IMR-90 (cell line): ENCODE data around the gene SYNGR3. TPM values are rescaled to one million over a fixed set of nuclear protein-coding genes. Genes with fewer than 3 reads are reported as not detected.
"Not testable (repeated sequence)": the region's sequence is repeated elsewhere in the genome, so short reads cannot be mapped to it uniquely, and the experiment has no call there.

Source experiments
- ATAC-seq: fragments of 200-7000 bp; cut with Tn5 transposase; 2 replicates; pipeline ENCODE4 v1.9.1; 2020; ENCODE audit warnings: low read depth, mild to moderate bottlenecking, moderate library complexity
- BruUV-seq: library from RNA; stranded (reverse); fragments of 400-500 nt; replicated peaks from 2 replicates; lab custom pipeline; 2021; lab: Mats Ljungman, UMichigan
- CTCF ChIA-PET: fragments of 300-600 bp; formaldehyde crosslinking; extraction: SDS; loops from one replicate; lab custom pipeline; 2021; ENCODE audit warnings: antibody characterized with exemption; lab: Yijun Ruan, JAX
- POLR2A ChIA-PET: fragments of 300-600 bp; sonication (Branson Sonifier 250); formaldehyde crosslinking; loops from one replicate; lab custom pipeline; 2022; ENCODE audit warnings: antibody characterized with exemption; ENCODE audit not compliant: unreplicated experiment; lab: Charles Lee
- DNase-seq: peaks from one replicate; pipeline ENCODE4 v3.0.0; 2013
- H2AFZ ChIP-seq: replicated peaks from 2 replicates; pipeline ENCODE3; 2013; ENCODE audit warnings: low read length, mild to moderate bottlenecking; ENCODE audit not compliant: poor library complexity
- H2AK5ac ChIP-seq: 2 replicates; pipeline ENCODE4 v1.6.1; 2013; ENCODE audit warnings: low read depth, low read length, inconsistent platforms
- H2AK9ac ChIP-seq: replicated peaks from 2 replicates; pipeline ENCODE3; 2013; ENCODE audit warnings: mild to moderate bottlenecking, low read depth, low read length, moderate library complexity; ENCODE audit not compliant: poor library complexity
- H2BK120ac ChIP-seq: 2 replicates; pipeline ENCODE4 v1.6.1; 2013; ENCODE audit warnings: low read depth, low read length, inconsistent platforms
- H2BK15ac ChIP-seq: 3 replicates; pipeline ENCODE4 v1.6.1; 2013; ENCODE audit warnings: low read depth, low read length, inconsistent platforms
- H2BK20ac ChIP-seq: 2 replicates; pipeline ENCODE4 v1.6.1; 2013; ENCODE audit warnings: low read depth, mild to moderate bottlenecking, inconsistent platforms, low read length, moderate library complexity
- H2BK5ac ChIP-seq: 2 replicates; pipeline ENCODE4 v1.6.1; 2013; ENCODE audit warnings: mild to moderate bottlenecking, low read depth, low read length, inconsistent platforms; ENCODE audit not compliant: poor library complexity, severe bottlenecking
- H3K14ac ChIP-seq: replicated peaks from 2 replicates; pipeline ENCODE4 v1.6.1; 2013; ENCODE audit warnings: low read depth, low read length, inconsistent platforms
- H3K18ac ChIP-seq: 2 replicates; pipeline ENCODE4 v1.6.1; 2013; ENCODE audit warnings: low read depth, low read length, control low read depth
- H3K23ac ChIP-seq: 2 replicates; pipeline ENCODE4 v1.6.1; 2013; ENCODE audit warnings: low read depth, low read length, inconsistent platforms
- H3K27ac ChIP-seq: 2 replicates; pipeline ENCODE4 v1.5.1; 2013; ENCODE audit warnings: mild to moderate bottlenecking, control low read depth, low read length; ENCODE audit not compliant: insufficient read depth
- H3K27me3 ChIP-seq: 2 replicates; pipeline ENCODE4 v1.6.1; 2013; ENCODE audit warnings: low read length; ENCODE audit not compliant: control insufficient read depth, insufficient read depth
- H3K36me3 ChIP-seq: 2 replicates; pipeline ENCODE4 v1.6.1; 2013; ENCODE audit warnings: low read length, mixed read lengths; ENCODE audit not compliant: control insufficient read depth, insufficient read depth
- H3K4ac ChIP-seq: 2 replicates; pipeline ENCODE4 v1.6.1; 2013; ENCODE audit warnings: low read depth, low read length, inconsistent platforms
- H3K4me1 ChIP-seq: 2 replicates; pipeline ENCODE4 v1.6.1; 2013; ENCODE audit warnings: low read length, mixed read lengths; ENCODE audit not compliant: control insufficient read depth, insufficient read depth
- H3K4me2 ChIP-seq: 2 replicates; pipeline ENCODE4 v1.6.1; 2013; ENCODE audit warnings: low read depth, mild to moderate bottlenecking, control low read depth, low read length, moderate library complexity
- H3K4me3 ChIP-seq: 2 replicates; pipeline ENCODE4 v1.5.1; 2013; ENCODE audit warnings: low read depth, mild to moderate bottlenecking, control low read depth, low read length, moderate library complexity; ENCODE audit not compliant: insufficient read depth
- H3K56ac ChIP-seq: 2 replicates; pipeline ENCODE4 v1.6.1; 2013; ENCODE audit warnings: low read length, inconsistent platforms; ENCODE audit not compliant: insufficient read depth; ENCODE audit errors: extremely low read depth
- H3K79me1 ChIP-seq, 2 experiments: 2 replicates each; pipeline ENCODE4 v1.6.1; 2013; ENCODE audit warnings: low read length in 2 of 2, inconsistent platforms in 1 of 2, low read depth in 1 of 2
- H3K9ac ChIP-seq: 2 replicates; pipeline ENCODE4 v1.6.1; 2013; ENCODE audit warnings: low read depth, low read length, control low read depth
- H3K9me1 ChIP-seq: 2 replicates; pipeline ENCODE4 v1.6.1; 2013; ENCODE audit warnings: low read length, inconsistent platforms; ENCODE audit not compliant: insufficient read depth
- H3K9me3 ChIP-seq: 2 replicates; pipeline ENCODE4 v1.6.1; 2013; ENCODE audit warnings: low read length; ENCODE audit not compliant: control insufficient read depth, insufficient read depth
- H4K20me1 ChIP-seq: 2 replicates; pipeline ENCODE4 v1.6.1; 2013; ENCODE audit warnings: low read length, inconsistent platforms; ENCODE audit not compliant: insufficient read depth
- H4K5ac ChIP-seq: 2 replicates; pipeline ENCODE4 v1.6.1; 2013; ENCODE audit warnings: mild to moderate bottlenecking, low read depth, low read length, control low read depth
- H4K8ac ChIP-seq, 2 experiments: 2 replicates each; pipeline ENCODE4 v1.6.1; 2013; ENCODE audit warnings: low read depth in 2 of 2, low read length in 2 of 2, control low read depth in 1 of 2, inconsistent platforms in 1 of 2
- H4K91ac ChIP-seq: 2 replicates; pipeline ENCODE4 v1.6.1; 2013; ENCODE audit warnings: low read depth, low read length, inconsistent platforms; ENCODE audit not compliant: insufficient read depth
- WGBS, 2 experiments: methylation state at CpG; one replicate each; pipeline versions ENCODE4 v1.1.5 to v1.1.7; 2013; ENCODE audit warnings: missing lambda C conversion rate in 2 of 2; ENCODE audit not compliant: insufficient read length in 1 of 2; ENCODE audit errors: extremely low coverage in 2 of 2; 5-methylcytosine and 5-hydroxymethylcytosine counted together
- dilution Hi-C: fragments of 300-500 bp; cut with HindIII; formaldehyde crosslinking; loops from one replicate; pipeline ENCODE4 v1.14.3; 2018; ENCODE audit warnings: low sequenced_read_pairs; ENCODE audit not compliant: unreplicated experiment
- in situ Hi-C: fragments of 300-500 bp; cut with MboI; formaldehyde crosslinking; loops from 3 replicates; pipeline ENCODE4 v1.14.3; 2019; ENCODE audit warnings: low sequenced_read_pairs, inconsistent platforms, mixed read lengths
- intact Hi-C: fragments of 100-400 bp; cut with micrococcal nuclease; formaldehyde crosslinking; loops from 2 replicates; pipeline ENCODE4 v1.10.0; 2022
- polyA plus RNA-seq, 3 experiments: library from polyadenylated mRNA; depleted of rRNA; stranded (reverse); fragments of >200 nt; gene quantifications; 2 replicates each; pipeline ENCODE4 v1.2.3, GENCODE V29; 2012; ENCODE audit warnings: low replicate concordance in 1 of 3
- total RNA-seq: library from RNA; depleted of rRNA; stranded (reverse); fragments of >200 nt; gene quantifications from 2 replicates; pipeline ENCODE4 v1.2.3, GENCODE V29; 2012

Gene SYNGR3
- total and polyA plus RNA-seq, 2 of the 4 experiments (the other 2 are of a cell fraction): 1.8 to 5.8 TPM

DNA sequence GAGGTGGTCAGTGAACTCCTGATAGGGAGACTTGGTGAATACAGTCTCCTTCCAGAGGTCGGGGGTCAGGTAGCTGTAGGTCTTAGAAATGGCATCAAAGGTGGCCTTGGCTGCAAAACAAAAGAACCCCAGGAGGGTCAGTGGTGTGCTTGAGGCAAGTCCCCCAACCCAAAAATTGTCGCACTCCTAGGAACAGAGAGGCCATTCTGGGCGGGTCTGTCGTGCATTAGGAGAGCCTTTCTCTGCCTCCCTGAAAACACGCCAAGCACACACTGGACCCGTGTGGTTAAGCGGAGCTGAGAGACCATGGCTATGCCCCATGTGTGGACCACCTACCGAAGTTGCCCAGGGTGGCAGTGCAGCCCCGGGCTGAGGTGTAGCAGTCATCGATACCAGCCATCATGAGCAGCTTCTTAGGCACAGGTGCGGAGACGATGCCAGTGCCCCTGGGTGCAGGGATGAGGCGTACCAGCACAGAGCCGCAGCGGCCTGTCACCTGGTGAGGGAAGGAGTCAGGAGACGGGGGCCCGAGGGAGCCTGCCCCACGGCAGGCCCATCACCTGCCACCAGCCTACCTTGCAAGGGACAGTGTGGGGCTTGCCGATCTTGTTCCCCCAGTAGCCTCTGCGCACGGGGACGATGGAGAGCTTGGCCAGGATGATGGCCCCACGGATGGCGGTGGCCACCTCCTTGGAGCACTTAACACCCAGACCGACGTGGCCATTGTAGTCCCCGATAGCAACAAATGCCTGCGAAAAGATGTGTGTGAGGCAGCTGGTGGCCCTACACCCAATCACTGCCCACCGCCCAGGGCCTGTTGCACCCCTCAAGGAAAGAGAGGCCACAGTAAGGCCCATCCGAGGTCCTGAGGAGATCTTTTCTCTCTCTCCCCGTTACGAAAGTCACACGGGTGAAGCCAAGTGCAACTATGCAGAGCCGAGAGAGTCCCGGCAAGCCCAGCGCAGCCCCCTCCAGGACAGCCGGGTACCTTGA is 27.3 kb upstream of the SYNGR3 start:
- H2BK5ac ChIP-seq, H3K23ac ChIP-seq, DNase-seq, H2AFZ ChIP-seq, H3K9ac ChIP-seq, H2BK20ac ChIP-seq, H2AK5ac ChIP-seq, H3K56ac ChIP-seq, dilution Hi-C loops, H3K4me2 ChIP-seq, H3K9me3 ChIP-seq, intact Hi-C loops, H3K27ac ChIP-seq, H3K4ac ChIP-seq, H4K8ac ChIP-seq, H3K4me3 ChIP-seq, H2AK9ac ChIP-seq, H3K9me1 ChIP-seq, H4K5ac ChIP-seq, ATAC-seq, H3K14ac ChIP-seq, H4K91ac ChIP-seq, H2BK120ac ChIP-seq, in situ Hi-C loops, H3K27me3 ChIP-seq, POLR2A ChIA-PET, CTCF ChIA-PET, H3K18ac ChIP-seq, H2BK15ac ChIP-seq: not testable (repeated sequence)
- BruUV-seq: TSS peak; percentile 99
- Histone ChIP-seq H3K4me1 (peaks cover 12% of the 10 kb centered on the region), H3K79me1 (peaks cover 3 to 53% of the 10 kb centered on the region in 2 experiments), H3K36me3 (peaks cover 27% of the 10 kb centered on the region), H4K20me1 (peaks cover 43% of the 10 kb centered on the region)
- no CpG with 5 or more reads among the region's 37 CpGs for WGBS, 2 experiments
